Right renal pelvis (tissue), 4 donors: ENCODE results near the gene CHN2. TPM values are rescaled to one million over a fixed set of nuclear protein-coding genes. Genes with fewer than 3 reads are reported as not detected.

ENCODE experiments used
- DNase-seq, 4 donors: peaks; one replicate each; pipeline ENCODE4 v3.0.0-alpha.2; 2013; ENCODE audit warnings: low read depth in 4 of 4, low spot score in 3 of 4, missing footprints in 1 of 4
- polyA plus RNA-seq, 4 donors: library from polyadenylated mRNA; unstranded; fragments of 120-200 nt; gene quantifications; one replicate each; pipeline ENCODE4 v1.2.1, GENCODE V29; 2013; ENCODE audit not compliant: insufficient read length in 4 of 4

CHN2 gene
- polyA plus RNA-seq, 4 donors: 10.5 to 23.1 (median 17.6) TPM

GRCh38 chr7:29328811-29329210 lies 134.2 kb downstream of the CHN2 start:
- DNase-seq: no peak

GRCh38 chr7:29329686-29330085 lies 135.1 kb downstream of the CHN2 start:
- no peak for DNase-seq

- DNase-seq: no peak
These were observed 135.6 kb downstream of the CHN2 start for GRCh38 chr7:29330136-29330535.

GRCh38 chr7:29331163-29331562 lies 136.6 kb downstream of the CHN2 start:
- no peak for DNase-seq

- no peak for DNase-seq
These were observed 137.7 kb downstream of the CHN2 start for GRCh38 chr7:29332042-29332811.

- no peak for DNase-seq
These were observed 138.6 kb downstream of the CHN2 start for GRCh38 chr7:29332875-29333855.

GRCh38 chr7:29335188-29336083 lies 140.9 kb downstream of the CHN2 start:
- DNase-seq: no peak

GRCh38 chr7:29337546-29338116 lies 143.1 kb downstream of the CHN2 start:
- no peak for DNase-seq

- no peak for DNase-seq
These were observed 146.1 kb downstream of the CHN2 start for GRCh38 chr7:29340696-29341095.

GRCh38 chr7:29341156-29341555 lies 146.6 kb downstream of the CHN2 start:
- no peak for DNase-seq

GRCh38 chr7:29342761-29343160 lies 148.2 kb downstream of the CHN2 start:
- DNase-seq: no peak

- DNase-seq: no peak
These were observed 148.8 kb downstream of the CHN2 start for GRCh38 chr7:29343399-29343798.

- no peak for DNase-seq
These were observed 149.9 kb downstream of the CHN2 start for GRCh38 chr7:29344334-29344978.

GRCh38 chr7:29345590-29345989 lies 151.0 kb downstream of the CHN2 start:
- no peak for DNase-seq

- no peak for DNase-seq
These were observed 151.8 kb downstream of the CHN2 start for GRCh38 chr7:29346231-29346978.

GRCh38 chr7:29349362-29349761 lies 154.8 kb downstream of the CHN2 start:
- DNase-seq: no peak

GRCh38 chr7:29350351-29350750 lies 155.8 kb downstream of the CHN2 start:
- no peak for DNase-seq

- no peak for DNase-seq
These were observed 157.5 kb downstream of the CHN2 start for GRCh38 chr7:29352041-29352440.

- no peak for DNase-seq
These were observed 159.2 kb downstream of the CHN2 start for GRCh38 chr7:29353810-29354209.
